OCI-LY3 (cell line): ENCODE data around the gene SESN1.

Experiments used
- EZH2phosphoT487 ChIP-seq: fragments of 200-600 bp; shearing (Covaris generic); IDR thresholded peaks from 2 replicates; pipeline ENCODE4 v1.6.1; 2018; ENCODE audit warnings: antibody characterized with exemption, mixed run types, low read depth
- TF ChIP-seq, protein P1 (sequence below): fragments of 200-600, 300-600 bp; sonication (generic); IDR thresholded peaks from 2 replicates; pipeline ENCODE4 v1.5.1; 2014; ENCODE audit warnings: antibody characterized with exemption, low read length, low read depth

DNA sequence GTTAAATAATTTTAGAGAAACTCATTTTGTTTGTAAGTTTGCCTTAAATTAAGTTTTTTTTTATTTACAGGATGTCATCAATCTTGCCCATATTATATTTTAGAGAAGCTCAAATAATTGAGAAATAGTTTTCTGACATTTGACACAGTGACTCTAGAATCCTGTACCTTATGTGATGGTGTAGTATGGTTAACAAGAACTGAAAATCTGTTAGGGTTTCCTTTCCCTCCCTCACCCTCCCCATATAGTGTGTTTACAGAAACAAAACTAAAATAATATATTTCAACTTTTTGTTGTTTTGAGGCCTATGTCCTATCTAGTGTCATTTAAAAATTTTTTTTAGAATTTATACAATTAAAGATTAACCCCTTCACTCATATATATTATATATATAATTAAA, 91.8 kb downstream of the SESN1 start:
- TF ChIP-seq, protein P1, sequence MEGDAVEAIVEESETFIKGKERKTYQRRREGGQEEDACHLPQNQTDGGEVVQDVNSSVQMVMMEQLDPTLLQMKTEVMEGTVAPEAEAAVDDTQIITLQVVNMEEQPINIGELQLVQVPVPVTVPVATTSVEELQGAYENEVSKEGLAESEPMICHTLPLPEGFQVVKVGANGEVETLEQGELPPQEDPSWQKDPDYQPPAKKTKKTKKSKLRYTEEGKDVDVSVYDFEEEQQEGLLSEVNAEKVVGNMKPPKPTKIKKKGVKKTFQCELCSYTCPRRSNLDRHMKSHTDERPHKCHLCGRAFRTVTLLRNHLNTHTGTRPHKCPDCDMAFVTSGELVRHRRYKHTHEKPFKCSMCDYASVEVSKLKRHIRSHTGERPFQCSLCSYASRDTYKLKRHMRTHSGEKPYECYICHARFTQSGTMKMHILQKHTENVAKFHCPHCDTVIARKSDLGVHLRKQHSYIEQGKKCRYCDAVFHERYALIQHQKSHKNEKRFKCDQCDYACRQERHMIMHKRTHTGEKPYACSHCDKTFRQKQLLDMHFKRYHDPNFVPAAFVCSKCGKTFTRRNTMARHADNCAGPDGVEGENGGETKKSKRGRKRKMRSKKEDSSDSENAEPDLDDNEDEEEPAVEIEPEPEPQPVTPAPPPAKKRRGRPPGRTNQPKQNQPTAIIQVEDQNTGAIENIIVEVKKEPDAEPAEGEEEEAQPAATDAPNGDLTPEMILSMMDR: no peak
- TF ChIP-seq EZH2phosphoT487: no peak
